T-helper 1 cell treated with Interleukin-12 subunit alpha and Interleukin-12 subunit beta and Interleukin-4 antibody, amounts not matched to agents 30 ng/mL and 1 ng/mL, for 36 hours (primary cell): ENCODE results near the gene WDR90. TPM values are rescaled to one million over a fixed set of nuclear protein-coding genes. Genes with fewer than 3 reads are reported as not detected.

Experiments used
- intact Hi-C: fragments of 100-400 bp; cut with micrococcal nuclease; formaldehyde crosslinking; loops from one replicate; pipeline ENCODE4 v1.15.1; 2024
- total RNA-seq: library from RNA; stranded (reverse); gene quantifications from 2 replicates; pipeline ENCODE4 v1.2.3, GENCODE V29; 2022

The WDR90 gene
- total RNA-seq, 1 donor from 2014 or later: 53.6 TPM

DNA sequence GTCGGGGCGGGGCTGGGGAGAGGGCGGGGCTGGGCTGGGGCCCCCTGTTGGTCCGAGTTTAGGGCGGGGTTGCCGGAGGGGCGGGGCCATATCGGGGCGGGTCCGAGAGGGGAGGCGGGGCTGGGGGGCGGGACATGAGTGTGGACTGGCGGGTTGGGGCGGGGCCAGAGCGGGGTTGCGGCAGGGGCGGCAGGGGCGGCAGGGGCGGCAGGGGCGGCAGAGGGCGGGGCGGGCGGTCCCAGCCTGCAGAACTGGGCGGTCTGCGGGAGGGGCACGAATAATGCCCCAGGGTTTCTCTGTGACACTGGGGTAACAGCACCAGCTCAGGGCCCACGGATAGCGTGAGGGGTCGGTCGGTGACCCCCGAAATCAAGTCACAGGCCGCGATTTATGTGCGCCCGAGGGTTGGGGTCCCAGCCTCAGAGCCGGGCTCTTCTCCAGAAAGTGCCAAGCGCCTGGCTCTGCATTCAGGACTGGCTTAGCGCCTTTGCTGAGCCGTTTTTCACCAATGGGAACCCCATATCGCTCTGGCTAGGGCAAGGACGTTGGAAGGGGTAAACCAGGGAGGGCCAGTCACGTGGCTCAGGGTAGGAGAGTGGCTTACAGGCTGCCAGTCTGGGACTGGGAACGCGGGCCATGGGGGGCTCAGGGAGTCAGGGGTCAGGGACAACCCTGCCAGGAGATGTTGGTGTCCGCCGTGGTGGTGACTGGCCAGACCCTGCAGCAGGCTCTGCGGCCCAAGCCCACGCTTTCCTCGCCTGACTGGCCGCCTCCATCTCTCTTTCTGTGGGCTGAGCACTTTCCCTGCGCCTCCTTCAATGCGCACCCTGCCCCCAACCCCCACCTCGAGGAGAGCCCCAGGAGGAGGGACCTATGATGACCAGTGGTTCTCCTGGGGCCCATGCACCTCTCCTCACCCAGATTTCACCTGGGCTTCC lies 11.8 kb upstream of the WDR90 start:
- intact Hi-C loops: loop anchor here (1.0 kb wide), 2 partner anchors 23 to 31 kb away; partner anchors contain the start of gene RHOT2

- intact Hi-C loops: no loop called here
Measured at GRCh38 chr16:638034-638543, 11.1 kb upstream of the WDR90 start.

DNA sequence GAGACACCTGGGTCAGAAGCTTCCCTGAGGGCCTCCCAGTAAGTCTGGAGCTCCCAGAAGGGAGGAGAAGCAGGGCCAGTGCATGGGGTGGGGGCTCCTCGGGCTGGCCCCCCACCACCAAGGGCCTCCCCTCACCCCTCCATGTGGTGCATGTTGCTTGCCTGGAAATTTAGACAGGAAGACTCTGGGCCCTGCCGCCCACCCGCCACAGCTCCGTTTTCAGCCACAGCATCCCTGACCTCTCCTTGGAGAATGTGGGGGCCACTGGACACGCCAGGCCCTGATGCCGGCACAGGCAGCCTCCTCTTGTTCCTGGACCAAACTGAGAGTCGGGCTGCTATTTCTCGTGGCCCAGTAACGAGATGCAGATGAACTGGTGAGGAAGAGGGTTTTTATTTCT lies 10.3 kb upstream of the WDR90 start:
- intact Hi-C loops: no loop called here

DNA sequence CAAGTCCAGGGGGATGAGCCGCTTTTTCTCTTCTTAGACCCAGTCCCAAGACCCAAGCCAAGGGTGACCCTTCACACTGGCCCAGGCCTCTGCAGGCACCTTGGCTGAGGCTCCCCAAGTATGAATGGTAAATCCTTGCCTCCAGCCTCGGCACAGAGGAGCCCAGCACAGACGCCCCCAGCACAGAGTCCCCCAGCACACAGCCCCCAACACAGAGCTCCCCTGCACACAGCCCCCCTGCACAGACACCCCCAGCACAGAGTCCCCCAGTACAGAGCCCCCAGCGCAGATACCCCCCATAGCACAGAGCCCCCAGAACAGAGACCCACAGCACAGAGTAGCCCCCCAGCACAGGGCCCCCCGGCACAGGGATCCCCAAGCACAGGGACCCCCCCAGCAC lies 8.6 kb upstream of the WDR90 start:
- intact Hi-C loops: loop anchor here (1.0 to 5.0 kb wide), 2 partner anchors 9 to 1302 kb away; partner anchors contain the start of genes MSRB1 and WDR90

GRCh38 chr16:641326-642188 lies 7.6 kb upstream of the WDR90 start, which contains the start of gene MCRIP2:
Gene MCRIP2 (plus strand): TSS chr16:641828. CDS start chr16:641992, 164 bp downstream.
- intact Hi-C loops: loop anchor here (1.0 to 5.0 kb wide), 2 partner anchors 8 to 1301 kb away; partner anchors contain the start of genes MSRB1 and WDR90

- intact Hi-C loops: loop anchor here (5.0 kb wide), 1 partner anchor 1300 kb away; the partner anchor contains the start of gene MSRB1
Measured at GRCh38 chr16:642189-643049, 6.7 kb upstream of the WDR90 start.

GRCh38 chr16:643050-643368 lies 6.2 kb upstream of the WDR90 start:
- intact Hi-C loops: loop anchor here (5.0 kb wide), 1 partner anchor 1299 kb away; the partner anchor contains the start of gene MSRB1

- intact Hi-C loops: loop anchor here (5.0 kb wide), 1 partner anchor 1298 kb away; the partner anchor contains the start of gene MSRB1
Measured at GRCh38 chr16:644556-644955, 4.6 kb upstream of the WDR90 start.

DNA sequence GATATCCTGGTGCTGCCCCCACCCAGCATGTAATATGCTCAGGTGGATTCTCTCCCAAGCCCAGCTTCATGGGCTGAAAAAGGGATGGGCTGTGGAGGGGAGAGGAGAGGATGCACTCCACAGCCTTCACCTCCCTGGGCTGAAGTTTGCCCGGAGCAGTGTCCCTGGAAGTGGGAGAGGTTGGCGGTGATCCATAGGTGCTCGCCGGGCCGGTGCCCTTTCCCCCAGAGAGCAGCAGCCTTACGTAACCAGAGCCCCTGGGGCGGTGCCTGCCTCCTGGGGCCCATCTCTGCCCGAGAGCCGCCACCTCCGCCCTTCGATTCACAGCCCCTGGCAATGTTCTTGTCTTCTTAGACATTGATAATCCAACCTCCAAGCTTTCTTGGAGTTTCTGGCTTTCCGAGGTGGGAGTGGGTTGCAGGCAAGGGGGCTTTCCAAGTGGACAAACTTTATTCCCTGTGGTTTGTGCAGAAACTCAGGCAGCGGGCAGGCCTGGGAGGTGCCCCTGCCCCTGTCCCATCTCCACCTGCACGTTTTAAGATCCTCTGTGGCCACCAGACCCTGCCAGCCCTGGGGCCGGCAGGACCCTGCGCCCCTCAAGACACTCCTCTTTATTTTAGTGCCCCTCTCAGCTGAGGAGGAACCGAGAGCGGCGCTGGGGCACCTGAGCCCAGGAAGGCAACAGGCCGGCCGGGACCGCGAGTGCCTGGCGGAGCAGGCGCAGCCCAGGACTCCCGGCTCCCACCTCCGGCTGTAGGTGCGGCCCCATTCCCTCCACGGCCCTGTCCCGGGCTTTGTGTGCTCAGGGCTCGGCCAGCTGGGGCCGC lies 3.1 kb upstream of the WDR90 start:
- intact Hi-C loops: no loop called here

DNA sequence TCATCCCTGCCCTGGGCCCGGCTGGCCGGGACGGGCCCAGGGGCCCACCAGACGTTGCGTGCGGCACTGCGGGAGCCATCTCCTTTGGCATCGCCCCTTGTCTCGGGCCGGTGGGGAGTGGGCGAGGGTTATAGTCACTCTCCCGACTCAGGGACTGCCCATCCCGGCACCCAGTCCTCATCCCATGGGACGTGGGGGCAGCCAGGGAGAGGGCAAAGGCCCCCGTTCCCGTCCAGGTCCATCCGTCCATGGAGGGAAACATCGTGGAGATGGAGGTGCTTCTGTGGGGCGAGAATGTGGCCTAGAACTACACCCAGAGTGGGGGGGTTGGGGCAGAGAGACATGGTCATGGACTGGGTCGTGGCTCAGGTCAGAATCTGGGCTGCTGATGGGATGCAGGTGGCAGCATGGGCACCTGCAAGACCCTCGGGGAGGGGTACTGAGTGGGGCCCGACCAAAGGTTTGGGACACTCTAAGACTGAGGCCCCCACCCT lies 2.4 kb upstream of the WDR90 start:
- intact Hi-C loops: no loop called here

GRCh38 chr16:647173-647902 lies 1.8 kb upstream of the WDR90 start:
- intact Hi-C loops: no loop called here

DNA sequence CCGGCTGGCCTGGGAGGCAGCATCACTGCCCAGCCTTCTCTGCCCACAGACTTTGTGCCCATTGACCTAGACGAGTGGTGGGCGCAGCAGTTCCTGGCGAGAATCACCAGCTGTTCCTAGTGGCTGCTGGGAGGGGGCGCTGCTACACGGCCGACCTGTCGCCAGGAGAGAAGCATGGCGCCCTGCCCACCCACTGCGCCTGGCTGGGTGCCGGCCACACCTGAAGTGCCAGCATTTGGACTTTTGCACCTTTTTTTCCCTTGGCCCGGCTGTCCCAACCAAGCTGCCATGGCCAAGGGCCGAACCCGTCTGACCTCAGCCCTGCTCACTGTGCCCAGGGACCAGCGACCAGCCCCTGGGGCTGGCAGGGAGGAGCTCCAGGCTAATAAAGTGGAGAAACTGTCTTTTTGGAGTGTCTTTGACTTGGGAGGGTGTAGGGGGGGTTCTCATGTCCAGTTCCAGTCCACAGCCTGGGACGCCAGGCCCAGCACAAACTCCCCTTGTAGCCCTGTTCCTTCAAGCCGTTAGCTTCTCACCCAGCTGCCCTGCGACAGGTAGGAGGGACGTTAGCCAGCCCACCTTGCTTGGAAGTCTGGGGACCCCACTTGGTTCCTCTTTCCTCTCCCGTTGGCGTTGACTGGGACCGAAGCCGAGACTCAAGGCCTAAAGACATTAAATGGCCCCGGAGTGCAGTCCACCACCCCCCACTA lies 939 bp upstream of the WDR90 start:
- intact Hi-C loops: no loop called here

DNA sequence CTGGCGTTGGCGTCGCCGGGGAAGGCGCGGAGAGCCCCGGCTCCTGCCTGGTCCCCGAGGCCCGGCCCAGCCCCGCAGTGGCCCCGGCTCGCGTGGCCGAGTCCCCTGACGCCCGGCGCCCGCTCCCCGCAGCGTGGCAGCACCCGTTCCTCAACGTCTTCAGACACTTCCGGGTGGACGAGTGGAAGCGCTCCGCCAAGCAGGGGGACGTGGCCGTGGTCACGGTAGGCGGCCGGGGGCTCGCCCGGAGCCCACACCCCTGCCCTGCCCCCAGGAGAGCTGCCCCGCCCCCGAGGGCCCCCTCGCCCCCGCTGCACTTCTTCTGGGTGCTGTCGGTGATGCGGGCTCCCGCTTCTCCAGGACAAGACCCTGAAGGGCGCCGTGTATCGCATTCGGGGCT lies 466 bp downstream of the WDR90 start:
- intact Hi-C loops: loop anchor here (1.0 kb wide), 5 partner anchors 8 to 35 kb away; partner anchors contain the start of genes JMJD8, MCRIP2, METTL26 and RHOT2

GRCh38 chr16:651844-652243 lies 2.7 kb downstream of the WDR90 start:
- intact Hi-C loops: no loop called here

DNA sequence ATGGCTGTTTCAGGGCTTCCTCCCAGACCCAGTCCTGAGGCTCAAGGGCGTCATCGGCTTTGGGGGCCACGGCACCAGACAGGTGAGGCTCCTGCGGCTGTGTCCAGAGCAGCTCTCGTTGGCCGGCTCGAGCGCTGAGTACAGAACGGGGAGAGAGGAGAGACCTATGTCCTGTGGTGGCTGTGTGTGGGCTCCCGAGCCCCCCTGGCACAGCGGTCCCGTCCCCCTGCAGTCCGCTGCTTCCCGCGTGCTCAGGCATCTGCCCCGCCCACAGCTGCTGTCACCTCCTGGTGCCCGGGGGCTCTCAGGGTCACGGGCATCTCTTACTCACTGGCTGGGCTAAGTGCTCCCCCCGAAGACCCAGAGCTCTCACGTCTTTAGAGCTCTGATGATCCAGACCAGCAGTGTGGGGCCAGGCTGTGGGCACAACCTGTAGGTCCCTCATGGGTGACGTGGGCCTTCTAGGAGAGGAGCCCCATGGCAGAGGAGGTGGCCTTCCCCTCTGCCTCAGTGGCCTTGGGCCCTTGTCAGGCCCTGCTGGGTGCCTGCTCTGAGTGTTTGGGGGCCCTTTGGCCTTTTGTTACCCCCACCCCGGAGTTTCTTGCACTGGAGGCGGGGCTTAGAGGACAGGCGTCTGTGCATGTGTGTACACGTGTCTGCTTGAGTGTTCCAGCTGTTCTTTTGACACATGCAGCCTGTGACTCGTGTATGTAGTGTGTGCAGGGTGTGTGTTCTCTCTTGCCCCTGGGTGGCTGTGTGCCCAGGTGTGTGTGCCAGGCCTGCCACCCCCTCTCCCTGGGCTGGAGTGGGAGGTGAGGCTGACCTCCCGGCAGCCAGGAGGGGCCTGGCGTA lies 3.5 kb downstream of the WDR90 start:
- intact Hi-C loops: no loop called here

GRCh38 chr16:654034-654433 lies 4.9 kb downstream of the WDR90 start:
- intact Hi-C loops: no loop called here

GRCh38 chr16:657487-657886 lies 8.3 kb downstream of the WDR90 start:
- intact Hi-C loops: no loop called here
